WTC11 (cell line): ENCODE results near the gene AURKA. TPM values are rescaled to one million over a fixed set of nuclear protein-coding genes. Genes with fewer than 3 reads are reported as not detected.

ENCODE experiments used
- ATAC-seq: fragments of 200-7000 bp; cut with Tn5 transposase; 2 replicates; pipeline ENCODE4 v1.10.0; 2021; ENCODE audit warnings: mild to moderate bottlenecking, moderate library complexity
- CTCF ChIA-PET: fragments of 300-600 bp; sonication (Branson Sonifier 250); formaldehyde crosslinking; loops from one replicate; lab custom pipeline; 2021; ENCODE audit warnings: antibody characterized with exemption; lab: Charles Lee
- POLR2A ChIA-PET: fragments of 350-600 bp; sonication (Branson Sonifier 250); formaldehyde crosslinking; loops from one replicate; lab custom pipeline; 2021; ENCODE audit warnings: antibody characterized with exemption; lab: Charles Lee
- DNase-seq: peaks from one replicate; pipeline ENCODE4 v3.0.0; 2021; ENCODE audit warnings: low spot score
- H3K27ac Mint-ChIP-seq: 2 replicates; pipeline ENCODE4 v1.8.0; 2021; ENCODE audit warnings: mixed read lengths
- H3K27me3 Mint-ChIP-seq: 2 replicates; pipeline ENCODE4 v1.8.0; 2021; ENCODE audit warnings: low read depth, mild to moderate bottlenecking, moderate library complexity, mixed read lengths
- H3K36me3 Mint-ChIP-seq: 2 replicates; pipeline ENCODE4 v1.8.0; 2021; ENCODE audit warnings: mixed read lengths
- H3K4me1 Mint-ChIP-seq: 2 replicates; pipeline ENCODE4 v1.8.0; 2022; ENCODE audit warnings: mixed read lengths
- H3K4me3 Mint-ChIP-seq: 2 replicates; pipeline ENCODE4 v1.8.0; 2021; ENCODE audit warnings: mild to moderate bottlenecking, moderate library complexity, mixed read lengths
- H3K9me3 Mint-ChIP-seq: 2 replicates; pipeline ENCODE4 v1.8.0; 2021; ENCODE audit warnings: mixed read lengths
- GRHL2 ChIP-seq: fragments of 250-450 bp; sonication (Bioruptor Pico); IDR thresholded peaks from 2 replicates; pipeline ENCODE4 v1.8.0; 2022; ENCODE audit warnings: mild to moderate bottlenecking, moderate library complexity; ENCODE audit not compliant: insufficient replicate concordance, severe bottlenecking
- GTF2I ChIP-seq: fragments of 250-450 bp; sonication (Bioruptor Pico); conservative IDR thresholded peaks from 2 replicates; pipeline ENCODE4 v1.4.0; 2021; ENCODE audit warnings: mild to moderate bottlenecking
- HMGA2 ChIP-seq: fragments of 250-450 bp; sonication (Bioruptor Pico); IDR thresholded peaks from 2 replicates; pipeline ENCODE4 v1.4.0; 2021; ENCODE audit warnings: mild to moderate bottlenecking, moderate library complexity
- JAZF1 ChIP-seq: fragments of 250-450 bp; sonication (Bioruptor Pico); IDR thresholded peaks from 2 replicates; pipeline ENCODE4 v1.9.0; 2021; ENCODE audit warnings: moderate library complexity, mild to moderate bottlenecking, inconsistent platforms
- JUN ChIP-seq: sonication (generic); formaldehyde crosslinking; IDR thresholded peaks from 2 replicates; pipeline ENCODE4 v1.8.0; 2023; ENCODE audit warnings: mild to moderate bottlenecking, missing genetic modification reagents
- KAT7 ChIP-seq: sonication (generic); formaldehyde crosslinking; IDR thresholded peaks from 2 replicates; pipeline ENCODE4 v1.8.1; 2023; ENCODE audit warnings: missing genetic modification reagents, mild to moderate bottlenecking, borderline replicate concordance
- OVOL2 ChIP-seq: fragments of 250-450 bp; sonication (Bioruptor Pico); IDR thresholded peaks from 2 replicates; pipeline ENCODE4 v1.9.0; 2021; ENCODE audit warnings: mild to moderate bottlenecking, borderline replicate concordance
- RELA ChIP-seq: sonication (generic); formaldehyde crosslinking; IDR thresholded peaks from 2 replicates; pipeline ENCODE4 v1.8.1; 2022; ENCODE audit warnings: missing genetic modification reagents, mild to moderate bottlenecking, borderline replicate concordance
- RORB ChIP-seq: fragments of 250-450 bp; sonication (Bioruptor Pico); IDR thresholded peaks from 2 replicates; pipeline ENCODE4 v1.9.0; 2021; ENCODE audit warnings: mild to moderate bottlenecking
- SMAD3 ChIP-seq: sonication (generic); formaldehyde crosslinking; IDR thresholded peaks from 2 replicates; pipeline ENCODE4 v1.8.0; 2022; ENCODE audit warnings: missing genetic modification reagents, mild to moderate bottlenecking, borderline replicate concordance
- TEAD1 ChIP-seq: sonication (generic); formaldehyde crosslinking; IDR thresholded peaks from 2 replicates; pipeline ENCODE4 v1.8.0; 2022; ENCODE audit warnings: mild to moderate bottlenecking, missing genetic modification reagents
- TP53 ChIP-seq: sonication (generic); formaldehyde crosslinking; IDR thresholded peaks from 2 replicates; pipeline ENCODE4 v1.8.1; 2023; ENCODE audit warnings: mild to moderate bottlenecking, missing genetic modification reagents
- ZBTB21 ChIP-seq: sonication (generic); formaldehyde crosslinking; IDR thresholded peaks from 2 replicates; pipeline ENCODE4 v1.8.1; 2023; ENCODE audit warnings: mild to moderate bottlenecking, missing genetic modification reagents, borderline replicate concordance
- ZNF232 ChIP-seq: sonication (generic); formaldehyde crosslinking; IDR thresholded peaks from 2 replicates; pipeline ENCODE4 v1.8.0; 2022; ENCODE audit warnings: mild to moderate bottlenecking, missing genetic modification reagents
- ZNF416 ChIP-seq: fragments of 250-450 bp; sonication (Bioruptor Pico); IDR thresholded peaks from 2 replicates; pipeline ENCODE4 v1.9.0; 2021; ENCODE audit warnings: mild to moderate bottlenecking, inconsistent platforms
- ZNF423 ChIP-seq: fragments of 250-450 bp; sonication (Bioruptor Pico); IDR thresholded peaks from 2 replicates; pipeline ENCODE4 v2.1.2; 2022; ENCODE audit warnings: mild to moderate bottlenecking, moderate library complexity
- ZNF671 ChIP-seq: fragments of 250-450 bp; sonication (Bioruptor Pico); IDR thresholded peaks from 2 replicates; pipeline ENCODE4 v1.8.0; 2021; ENCODE audit warnings: mild to moderate bottlenecking
- total RNA-seq: library from RNA; stranded (reverse); gene quantifications from 3 replicates; pipeline ENCODE4 v1.2.3, GENCODE V29; 2021
- TF ChIP-seq, protein P1 (sequence below): sonication (generic); formaldehyde crosslinking; IDR thresholded peaks from 2 replicates; pipeline ENCODE4 v1.8.0; 2023; ENCODE audit warnings: missing genetic modification reagents, mild to moderate bottlenecking, borderline replicate concordance
- TF ChIP-seq, protein P2 (sequence below): sonication (generic); formaldehyde crosslinking; IDR thresholded peaks from 2 replicates; pipeline ENCODE4 v1.8.1; 2023; ENCODE audit warnings: mild to moderate bottlenecking, missing genetic modification reagents, borderline replicate concordance
- TF ChIP-seq, protein P3 (sequence below): fragments of 250-450 bp; sonication (Bioruptor Pico); IDR thresholded peaks from 2 replicates; pipeline ENCODE4 v1.9.0; 2021; ENCODE audit warnings: mild to moderate bottlenecking
- TF ChIP-seq, protein P4 (sequence below): fragments of 250-450 bp; sonication (Bioruptor Pico); IDR thresholded peaks from 2 replicates; pipeline ENCODE4 v2.1.2; 2022; ENCODE audit warnings: mild to moderate bottlenecking, moderate library complexity
- TF ChIP-seq, protein P5 (sequence below): sonication (generic); formaldehyde crosslinking; IDR thresholded peaks from 2 replicates; pipeline ENCODE4 v1.8.1; 2023; ENCODE audit warnings: mild to moderate bottlenecking, missing genetic modification reagents, moderate library complexity

AURKA gene
- total RNA-seq, 1 experiment from 2014 or later = 103 TPM

DNA sequence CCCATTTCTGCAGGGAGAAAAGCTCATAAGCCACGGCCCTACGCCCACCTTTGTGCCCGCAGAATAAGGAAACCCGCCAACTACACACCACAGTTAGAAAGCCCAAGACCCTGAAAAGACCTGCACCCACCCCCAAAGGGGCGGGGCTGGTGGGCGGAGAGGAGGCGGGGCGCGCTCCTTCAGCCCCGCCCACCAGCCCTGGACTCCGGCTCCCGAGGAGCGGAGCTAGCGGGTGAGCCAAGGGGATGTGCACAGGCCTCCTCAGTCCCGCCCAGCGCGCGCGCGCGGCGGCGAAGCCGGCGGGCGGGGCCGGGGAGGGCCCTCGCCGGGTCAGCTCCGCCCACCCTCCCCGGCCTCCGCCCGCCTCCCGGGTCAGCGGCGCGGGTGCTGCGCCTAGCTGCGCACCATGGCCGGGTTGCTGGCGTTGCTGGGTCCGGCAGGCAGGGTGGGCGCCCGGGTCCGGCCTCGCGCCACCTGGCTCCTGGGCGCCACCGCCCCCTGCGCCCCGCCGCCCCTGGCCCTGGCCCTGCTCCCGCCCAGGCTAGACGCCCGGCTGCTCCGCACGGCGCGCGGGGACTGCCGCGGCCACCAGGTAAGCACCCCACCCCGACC is 33.3 kb downstream of the AURKA start, which contains the start of gene FAM210B (continued):
- TF ChIP-seq, protein P1, sequence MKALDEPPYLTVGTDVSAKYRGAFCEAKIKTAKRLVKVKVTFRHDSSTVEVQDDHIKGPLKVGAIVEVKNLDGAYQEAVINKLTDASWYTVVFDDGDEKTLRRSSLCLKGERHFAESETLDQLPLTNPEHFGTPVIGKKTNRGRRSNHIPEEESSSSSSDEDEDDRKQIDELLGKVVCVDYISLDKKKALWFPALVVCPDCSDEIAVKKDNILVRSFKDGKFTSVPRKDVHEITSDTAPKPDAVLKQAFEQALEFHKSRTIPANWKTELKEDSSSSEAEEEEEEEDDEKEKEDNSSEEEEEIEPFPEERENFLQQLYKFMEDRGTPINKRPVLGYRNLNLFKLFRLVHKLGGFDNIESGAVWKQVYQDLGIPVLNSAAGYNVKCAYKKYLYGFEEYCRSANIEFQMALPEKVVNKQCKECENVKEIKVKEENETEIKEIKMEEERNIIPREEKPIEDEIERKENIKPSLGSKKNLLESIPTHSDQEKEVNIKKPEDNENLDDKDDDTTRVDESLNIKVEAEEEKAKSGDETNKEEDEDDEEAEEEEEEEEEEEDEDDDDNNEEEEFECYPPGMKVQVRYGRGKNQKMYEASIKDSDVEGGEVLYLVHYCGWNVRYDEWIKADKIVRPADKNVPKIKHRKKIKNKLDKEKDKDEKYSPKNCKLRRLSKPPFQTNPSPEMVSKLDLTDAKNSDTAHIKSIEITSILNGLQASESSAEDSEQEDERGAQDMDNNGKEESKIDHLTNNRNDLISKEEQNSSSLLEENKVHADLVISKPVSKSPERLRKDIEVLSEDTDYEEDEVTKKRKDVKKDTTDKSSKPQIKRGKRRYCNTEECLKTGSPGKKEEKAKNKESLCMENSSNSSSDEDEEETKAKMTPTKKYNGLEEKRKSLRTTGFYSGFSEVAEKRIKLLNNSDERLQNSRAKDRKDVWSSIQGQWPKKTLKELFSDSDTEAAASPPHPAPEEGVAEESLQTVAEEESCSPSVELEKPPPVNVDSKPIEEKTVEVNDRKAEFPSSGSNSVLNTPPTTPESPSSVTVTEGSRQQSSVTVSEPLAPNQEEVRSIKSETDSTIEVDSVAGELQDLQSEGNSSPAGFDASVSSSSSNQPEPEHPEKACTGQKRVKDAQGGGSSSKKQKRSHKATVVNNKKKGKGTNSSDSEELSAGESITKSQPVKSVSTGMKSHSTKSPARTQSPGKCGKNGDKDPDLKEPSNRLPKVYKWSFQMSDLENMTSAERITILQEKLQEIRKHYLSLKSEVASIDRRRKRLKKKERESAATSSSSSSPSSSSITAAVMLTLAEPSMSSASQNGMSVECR = no peak
- TF ChIP-seq ZNF416 (CRISPR knock-in tag) = no peak
- no peak for TF ChIP-seq JAZF1 (CRISPR knock-in tag)
- no peak for TF ChIP-seq ZNF423 (CRISPR knock-in tag)

DNA sequence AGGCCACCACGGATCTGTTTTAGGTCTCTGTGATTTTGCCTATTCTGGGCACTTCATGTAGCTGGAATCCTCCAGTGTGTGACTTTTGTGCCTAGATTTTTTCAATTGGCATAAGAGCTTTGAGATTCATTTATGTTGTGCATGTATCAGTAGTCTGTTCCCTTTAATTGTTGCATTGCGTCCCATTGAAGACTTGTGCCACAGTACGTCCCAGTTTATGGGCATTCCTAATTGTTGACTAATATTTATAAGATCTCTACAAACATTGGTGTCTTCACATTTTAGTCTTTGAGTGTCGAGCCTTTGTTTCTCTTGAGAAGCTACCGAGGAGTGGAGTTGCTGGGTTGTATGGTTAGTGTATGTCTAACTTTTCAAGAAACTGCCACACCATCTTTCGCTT is 33.9 kb downstream of the AURKA start:
- H3K36me3 Mint-ChIP-seq = no peaks in the 10 kb centered on the region
- TF ChIP-seq HMGA2 (CRISPR knock-in tag) (no peak), TEAD1 (CRISPR knock-in tag) (no peak)
- TF ChIP-seq, protein P2, sequence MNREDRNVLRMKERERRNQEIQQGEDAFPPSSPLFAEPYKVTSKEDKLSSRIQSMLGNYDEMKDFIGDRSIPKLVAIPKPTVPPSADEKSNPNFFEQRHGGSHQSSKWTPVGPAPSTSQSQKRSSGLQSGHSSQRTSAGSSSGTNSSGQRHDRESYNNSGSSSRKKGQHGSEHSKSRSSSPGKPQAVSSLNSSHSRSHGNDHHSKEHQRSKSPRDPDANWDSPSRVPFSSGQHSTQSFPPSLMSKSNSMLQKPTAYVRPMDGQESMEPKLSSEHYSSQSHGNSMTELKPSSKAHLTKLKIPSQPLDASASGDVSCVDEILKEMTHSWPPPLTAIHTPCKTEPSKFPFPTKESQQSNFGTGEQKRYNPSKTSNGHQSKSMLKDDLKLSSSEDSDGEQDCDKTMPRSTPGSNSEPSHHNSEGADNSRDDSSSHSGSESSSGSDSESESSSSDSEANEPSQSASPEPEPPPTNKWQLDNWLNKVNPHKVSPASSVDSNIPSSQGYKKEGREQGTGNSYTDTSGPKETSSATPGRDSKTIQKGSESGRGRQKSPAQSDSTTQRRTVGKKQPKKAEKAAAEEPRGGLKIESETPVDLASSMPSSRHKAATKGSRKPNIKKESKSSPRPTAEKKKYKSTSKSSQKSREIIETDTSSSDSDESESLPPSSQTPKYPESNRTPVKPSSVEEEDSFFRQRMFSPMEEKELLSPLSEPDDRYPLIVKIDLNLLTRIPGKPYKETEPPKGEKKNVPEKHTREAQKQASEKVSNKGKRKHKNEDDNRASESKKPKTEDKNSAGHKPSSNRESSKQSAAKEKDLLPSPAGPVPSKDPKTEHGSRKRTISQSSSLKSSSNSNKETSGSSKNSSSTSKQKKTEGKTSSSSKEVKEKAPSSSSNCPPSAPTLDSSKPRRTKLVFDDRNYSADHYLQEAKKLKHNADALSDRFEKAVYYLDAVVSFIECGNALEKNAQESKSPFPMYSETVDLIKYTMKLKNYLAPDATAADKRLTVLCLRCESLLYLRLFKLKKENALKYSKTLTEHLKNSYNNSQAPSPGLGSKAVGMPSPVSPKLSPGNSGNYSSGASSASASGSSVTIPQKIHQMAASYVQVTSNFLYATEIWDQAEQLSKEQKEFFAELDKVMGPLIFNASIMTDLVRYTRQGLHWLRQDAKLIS = no peak
- TF ChIP-seq, protein P3, sequence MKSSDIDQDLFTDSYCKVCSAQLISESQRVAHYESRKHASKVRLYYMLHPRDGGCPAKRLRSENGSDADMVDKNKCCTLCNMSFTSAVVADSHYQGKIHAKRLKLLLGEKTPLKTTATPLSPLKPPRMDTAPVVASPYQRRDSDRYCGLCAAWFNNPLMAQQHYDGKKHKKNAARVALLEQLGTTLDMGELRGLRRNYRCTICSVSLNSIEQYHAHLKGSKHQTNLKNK = no peak
- peak overlapping the region; percentile 54; the same call in 1 of the 2 replicates for H3K4me3 Mint-ChIP-seq
- POLR2A ChIA-PET = no interaction called here
- CTCF ChIA-PET = interaction anchor here (1.2 to 1.4 kb wide), 3 partner anchors 14 to 192 kb away, joined by 3 to 11 read pairs (median 4); partner anchors contain the start of genes AURKA and CSTF1
- no peaks in the 10 kb centered on the region for H3K9me3 Mint-ChIP-seq
- no peak overlapping the region for H3K27ac Mint-ChIP-seq
- no peak for ATAC-seq
- H3K4me1 Mint-ChIP-seq = peaks cover 24% of the 10 kb centered on the region
- H3K27me3 Mint-ChIP-seq = peaks cover 36% of the 10 kb centered on the region
- DNase-seq = no peak

DNA sequence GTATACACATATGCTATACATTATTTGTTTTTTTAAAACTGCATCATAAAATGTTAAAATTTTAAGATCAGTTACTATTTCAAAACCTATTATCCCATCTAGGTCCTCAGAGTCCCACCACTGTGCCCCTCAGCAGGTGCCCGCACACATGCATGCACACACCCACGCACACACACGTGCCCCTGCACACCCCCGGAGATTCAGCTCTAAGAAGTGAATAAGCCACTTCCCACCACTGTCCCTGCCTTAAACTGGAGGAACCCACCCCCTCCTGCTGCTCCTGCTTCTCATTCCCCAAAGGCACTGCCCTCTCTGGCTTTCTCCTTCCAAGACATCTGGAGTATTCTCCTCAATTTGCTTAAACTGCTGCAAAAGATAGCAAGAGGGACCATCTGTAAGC is 38.7 kb downstream of the AURKA start:
- H3K4me3 Mint-ChIP-seq = no peak overlapping the region
- no peak for ATAC-seq
- POLR2A ChIA-PET = interaction anchor here (0.7 kb wide), 1 partner anchor 1689 kb away, joined by 5 read pairs; no protein-coding TSS in a partner anchor
- DNase-seq = no peak
- TF ChIP-seq, protein P4, sequence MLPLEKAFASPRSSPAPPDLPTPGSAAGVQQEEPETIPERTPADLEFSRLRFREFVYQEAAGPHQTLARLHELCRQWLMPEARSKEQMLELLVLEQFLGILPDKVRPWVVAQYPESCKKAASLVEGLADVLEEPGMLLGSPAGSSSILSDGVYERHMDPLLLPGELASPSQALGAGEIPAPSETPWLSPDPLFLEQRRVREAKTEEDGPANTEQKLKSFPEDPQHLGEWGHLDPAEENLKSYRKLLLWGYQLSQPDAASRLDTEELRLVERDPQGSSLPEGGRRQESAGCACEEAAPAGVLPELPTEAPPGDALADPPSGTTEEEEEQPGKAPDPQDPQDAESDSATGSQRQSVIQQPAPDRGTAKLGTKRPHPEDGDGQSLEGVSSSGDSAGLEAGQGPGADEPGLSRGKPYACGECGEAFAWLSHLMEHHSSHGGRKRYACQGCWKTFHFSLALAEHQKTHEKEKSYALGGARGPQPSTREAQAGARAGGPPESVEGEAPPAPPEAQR (CRISPR knock-in tag) = no peak
- no peak for TF ChIP-seq ZNF232 (CRISPR knock-in tag)
- TF ChIP-seq OVOL2 (CRISPR knock-in tag) = no peak
- TF ChIP-seq RORB = no peak
- no peak for TF ChIP-seq ZNF671 (CRISPR knock-in tag)
- no peak for TF ChIP-seq GTF2I (CRISPR knock-in tag)
- TF ChIP-seq, protein P5, sequence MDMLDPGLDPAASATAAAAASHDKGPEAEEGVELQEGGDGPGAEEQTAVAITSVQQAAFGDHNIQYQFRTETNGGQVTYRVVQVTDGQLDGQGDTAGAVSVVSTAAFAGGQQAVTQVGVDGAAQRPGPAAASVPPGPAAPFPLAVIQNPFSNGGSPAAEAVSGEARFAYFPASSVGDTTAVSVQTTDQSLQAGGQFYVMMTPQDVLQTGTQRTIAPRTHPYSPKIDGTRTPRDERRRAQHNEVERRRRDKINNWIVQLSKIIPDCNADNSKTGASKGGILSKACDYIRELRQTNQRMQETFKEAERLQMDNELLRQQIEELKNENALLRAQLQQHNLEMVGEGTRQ (CRISPR knock-in tag) = no peak
- no peak for TF ChIP-seq GRHL2 (CRISPR knock-in tag)
- no peak for TF ChIP-seq TP53 (CRISPR knock-in tag)
- TF ChIP-seq RELA (CRISPR knock-in tag) = no peak
- no peak for TF ChIP-seq ZBTB21 (CRISPR knock-in tag)
- no peak for TF ChIP-seq SMAD3 (CRISPR knock-in tag)
- TF ChIP-seq JUN = no peak
- no peak for TF ChIP-seq KAT7 (CRISPR knock-in tag)
- TF ChIP-seq, all 79 proteins: peak for 0
- H3K4me1 Mint-ChIP-seq = peaks cover 14% of the 10 kb centered on the region
- H3K27me3 Mint-ChIP-seq = peaks cover 58% of the 10 kb centered on the region
- H3K27ac Mint-ChIP-seq = no peak overlapping the region
- H3K36me3 Mint-ChIP-seq = no peaks in the 10 kb centered on the region
- CTCF ChIA-PET = no interaction called here
- 0 out of 2 replicates have a peak, but pooled peaks cover 4% of the 10 kb centered on the region for H3K9me3 Mint-ChIP-seq
